Upper lobe of left lung (tissue), 6 donors: ENCODE results near the gene ZCWPW1. TPM values are rescaled to one million over a fixed set of nuclear protein-coding genes. Genes with fewer than 3 reads are reported as not detected.

Experiments used
- ATAC-seq, 2 donors: fragments of 200-7000 bp; cut with Tn5 transposase; one replicate each; pipeline ENCODE4 v1.9.1; 2022; ENCODE audit warnings: mild to moderate bottlenecking in 2 of 2, moderate library complexity in 2 of 2; ENCODE audit not compliant: low FRiP score in 2 of 2
- DNase-seq, 2 donors: peaks; one replicate each; pipeline ENCODE4 v3.0.0-alpha.2; 2019 to 2020
- H3K27ac ChIP-seq, 4 donors: fragments of 200-600 bp; sonication (generic); one replicate each; pipeline ENCODE4 v1.5.1; 2016 to 2019
- H3K27me3 ChIP-seq, 4 donors: fragments of 200-600 bp; sonication (generic); one replicate each; pipeline ENCODE4 v1.5.1; 2017 to 2019
- H3K36me3 ChIP-seq, 4 donors: fragments of 200-600 bp; sonication (generic); one replicate each; pipeline ENCODE4 v1.5.1; 2016 to 2019
- H3K4me1 ChIP-seq, 4 donors: fragments of 200-600 bp; sonication (generic); one replicate each; pipeline ENCODE4 v1.5.1; 2018 to 2019
- H3K4me3 ChIP-seq, 4 donors: fragments of 200-600 bp; sonication (generic); one replicate each; pipeline ENCODE4 v1.5.1; 2017 to 2019; ENCODE audit warnings: mild to moderate bottlenecking in 2 of 4, moderate library complexity in 1 of 4
- H3K9me3 ChIP-seq, 4 donors: fragments of 200-600 bp; sonication (generic); one replicate each; pipeline ENCODE4 v1.5.1; 2018 to 2019
- EP300 ChIP-seq, 4 donors: sonication (generic); formaldehyde crosslinking; IDR thresholded peaks; one replicate each; pipeline ENCODE4 v1.5.1; 2017; ENCODE audit warnings: antibody characterized with exemption in 4 of 4, control low read depth in 2 of 4
- POLR2A ChIP-seq, 4 donors: fragments of 450-650 bp; IDR thresholded peaks; one replicate each; pipeline ENCODE4 v1.5.1; 2016 to 2017; ENCODE audit warnings: antibody characterized with exemption in 4 of 4, mild to moderate bottlenecking in 2 of 4
- POLR2AphosphoS5 ChIP-seq, 2 donors: sonication (generic); formaldehyde crosslinking; IDR thresholded peaks; one replicate each; pipeline ENCODE4 v1.5.1; 2017; ENCODE audit warnings: antibody characterized with exemption in 2 of 2
- WGBS, 2 donors: methylation state at CpG; one replicate each; pipeline ENCODE4 v1.1.5; 2017 to 2018; 5-methylcytosine and 5-hydroxymethylcytosine counted together
- total RNA-seq, 6 donors: library from RNA; depleted of rRNA in 4 of 6; stranded (reverse); fragments of >200 nt in 4 of 6; gene quantifications; one replicate each; pipeline versions ENCODE4 v1.1.0 to v1.2.1, GENCODE V29; 2016 to 2021
- TF ChIP-seq, protein P1 (sequence below), 6 experiments: fragments of 450-650 bp in 4 of 6; fragments of 200-600 bp in 2 of 6; sonication (generic) in 2 of 6; IDR thresholded peaks; one replicate each; pipeline ENCODE4 v1.5.1; 2016 to 2019; ENCODE audit warnings: antibody characterized with exemption in 6 of 6
- donor health status: DM: no; HTN: no; CAD: no; lungs with moderate emphysema.
- donor health status: DM: no; HTN: yes; CAD: no; lungs with severe emphysema.

The ZCWPW1 gene
- total RNA-seq, 6 donors from 2014 or later = 3.8 to 6.3 (median 5.2) TPM

- Histone ChIP-seq H3K4me1 (no peaks in the 10 kb centered on the region), H3K27me3 (no peaks in the 10 kb centered on the region), H3K9me3 (no peaks in the 10 kb centered on the region), H3K4me3 (no peak overlapping the region), H3K36me3 (no peaks in the 10 kb centered on the region), H3K27ac (no peak overlapping the region)
- TF ChIP-seq POLR2AphosphoS5 (IDR thresholded peaks at IDR 0.05) (no peak), POLR2A (IDR thresholded peaks at IDR 0.05) (no peak), EP300 (IDR thresholded peaks at IDR 0.05) (no peak)
- TF ChIP-seq, protein P1, sequence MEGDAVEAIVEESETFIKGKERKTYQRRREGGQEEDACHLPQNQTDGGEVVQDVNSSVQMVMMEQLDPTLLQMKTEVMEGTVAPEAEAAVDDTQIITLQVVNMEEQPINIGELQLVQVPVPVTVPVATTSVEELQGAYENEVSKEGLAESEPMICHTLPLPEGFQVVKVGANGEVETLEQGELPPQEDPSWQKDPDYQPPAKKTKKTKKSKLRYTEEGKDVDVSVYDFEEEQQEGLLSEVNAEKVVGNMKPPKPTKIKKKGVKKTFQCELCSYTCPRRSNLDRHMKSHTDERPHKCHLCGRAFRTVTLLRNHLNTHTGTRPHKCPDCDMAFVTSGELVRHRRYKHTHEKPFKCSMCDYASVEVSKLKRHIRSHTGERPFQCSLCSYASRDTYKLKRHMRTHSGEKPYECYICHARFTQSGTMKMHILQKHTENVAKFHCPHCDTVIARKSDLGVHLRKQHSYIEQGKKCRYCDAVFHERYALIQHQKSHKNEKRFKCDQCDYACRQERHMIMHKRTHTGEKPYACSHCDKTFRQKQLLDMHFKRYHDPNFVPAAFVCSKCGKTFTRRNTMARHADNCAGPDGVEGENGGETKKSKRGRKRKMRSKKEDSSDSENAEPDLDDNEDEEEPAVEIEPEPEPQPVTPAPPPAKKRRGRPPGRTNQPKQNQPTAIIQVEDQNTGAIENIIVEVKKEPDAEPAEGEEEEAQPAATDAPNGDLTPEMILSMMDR (IDR thresholded peaks at IDR 0.05) = no peak
- WGBS, 2 donors = 87 to 100% methylated on average over 1 of the region's 1 CpG
- ATAC-seq = no peak
- DNase-seq = no peak
These were observed 9.4 kb downstream of the ZCWPW1 start for GRCh38 chr7:100418930-100419659.

- 94 to 96% methylated on average over 5 of the region's 5 CpGs for WGBS, 2 donors
- Histone ChIP-seq H3K36me3 (no peaks in the 10 kb centered on the region), H3K9me3 (no peaks in the 10 kb centered on the region), H3K27ac (no peak overlapping the region), H3K4me3 (no peak overlapping the region), H3K4me1 (no peaks in the 10 kb centered on the region), H3K27me3 (no peaks in the 10 kb centered on the region)
- no peak for TF ChIP-seq POLR2AphosphoS5 (IDR thresholded peaks at IDR 0.05)
- TF ChIP-seq POLR2A (IDR thresholded peaks at IDR 0.05) = no peak
- TF ChIP-seq, protein P1 (IDR thresholded peaks at IDR 0.05) = no peak
- no peak for TF ChIP-seq EP300 (IDR thresholded peaks at IDR 0.05)
- ATAC-seq = no peak
- no peak for DNase-seq
These were observed 13.1 kb downstream of the ZCWPW1 start for GRCh38 chr7:100415448-100415847.

DNA sequence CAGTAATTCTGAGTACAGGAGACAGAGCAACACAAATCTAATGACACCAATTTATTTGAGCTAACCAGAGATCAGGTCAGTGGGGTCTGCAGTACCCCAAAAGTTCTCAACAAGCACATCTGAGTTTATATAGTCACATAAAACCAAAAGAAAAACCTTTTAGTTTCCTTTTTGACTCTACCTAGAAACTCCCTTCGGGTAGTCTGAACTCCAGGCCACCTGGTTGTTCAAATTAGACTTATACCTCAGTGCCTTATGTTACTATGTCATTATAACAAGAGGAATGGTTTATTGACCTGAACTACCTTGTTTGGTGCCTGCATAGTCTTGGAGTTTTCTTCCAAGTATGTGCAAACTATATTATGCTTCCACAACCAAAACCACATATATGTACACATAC is 14.6 kb downstream of the ZCWPW1 start:
- ATAC-seq (no peak), DNase-seq (no peak)
- Histone ChIP-seq H3K9me3 (no peaks in the 10 kb centered on the region), H3K36me3 (no peaks in the 10 kb centered on the region), H3K27me3 (no peaks in the 10 kb centered on the region), H3K4me1 (no peaks in the 10 kb centered on the region), H3K27ac (no peak overlapping the region), H3K4me3 (no peak overlapping the region)
- 89 to 90% methylated on average over 1 of the region's 1 CpG for WGBS, 2 donors
- TF ChIP-seq POLR2A (IDR thresholded peaks at IDR 0.05) (no peak), POLR2AphosphoS5 (IDR thresholded peaks at IDR 0.05) (no peak), EP300 (IDR thresholded peaks at IDR 0.05) (no peak)
- TF ChIP-seq, protein P1 (IDR thresholded peaks at IDR 0.05) = no peak

GRCh38 chr7:100413346-100413745 is 15.2 kb downstream of the ZCWPW1 start:
- no peak overlapping the region for H3K4me3 ChIP-seq
- no peak overlapping the region for H3K27ac ChIP-seq
- H3K27me3 ChIP-seq = no peaks in the 10 kb centered on the region
- H3K9me3 ChIP-seq = no peaks in the 10 kb centered on the region
- H3K4me1 ChIP-seq = no peaks in the 10 kb centered on the region
- no peaks in the 10 kb centered on the region for H3K36me3 ChIP-seq
- no peak for TF ChIP-seq POLR2AphosphoS5 (IDR thresholded peaks at IDR 0.05)
- TF ChIP-seq, protein P1 (IDR thresholded peaks at IDR 0.05) = no peak
- no peak for TF ChIP-seq POLR2A (IDR thresholded peaks at IDR 0.05)
- no peak for TF ChIP-seq EP300 (IDR thresholded peaks at IDR 0.05)
- no peak for DNase-seq
- ATAC-seq = no peak

DNA sequence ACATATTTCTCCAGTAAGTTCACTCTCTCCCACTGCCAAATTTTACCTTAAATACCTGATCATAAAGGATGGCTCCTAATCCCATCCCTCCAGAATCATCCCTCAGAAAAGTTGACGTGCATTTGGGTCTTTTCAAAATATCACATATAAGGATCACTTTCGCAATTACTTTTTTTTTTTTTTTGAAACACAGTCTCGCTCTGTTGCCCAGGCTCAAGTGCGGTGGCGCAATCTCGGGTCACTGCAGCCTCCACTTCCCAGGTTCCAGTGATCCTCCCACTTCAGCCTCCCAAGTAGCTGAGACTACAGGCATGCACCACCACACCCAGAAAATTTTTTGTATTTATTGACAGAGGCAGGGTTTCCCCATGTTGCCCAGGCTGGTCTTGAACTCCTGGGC is 17.4 kb downstream of the ZCWPW1 start:
- Histone ChIP-seq H3K9me3 (no peaks in the 10 kb centered on the region), H3K27me3 (no peaks in the 10 kb centered on the region), H3K36me3 (no peaks in the 10 kb centered on the region), H3K4me1 (peaks cover 0 to 4% (median 0%) of the 10 kb centered on the region in 4 donors), H3K27ac (no peak overlapping the region), H3K4me3 (no peak overlapping the region)
- ATAC-seq (no peak), DNase-seq (no peak)
- TF ChIP-seq EP300 (IDR thresholded peaks at IDR 0.05) (no peak), POLR2AphosphoS5 (IDR thresholded peaks at IDR 0.05) (no peak), POLR2A (IDR thresholded peaks at IDR 0.05) (no peak)
- TF ChIP-seq, protein P1 (IDR thresholded peaks at IDR 0.05) = no peak
- 88% methylated on average over 6 of the region's 6 CpGs for WGBS, 2 donors
